ENCODE results near the gene SLC4A8. TPM values are rescaled to one million over a fixed set of nuclear protein-coding genes. Genes with fewer than 3 reads are reported as not detected.

Gene SLC4A8
- total RNA-seq, 1 experiment from 2014 or later, result 26.3 TPM

GRCh38 chr12:51546097-51546496, 121.5 kb downstream of the SLC4A8 start:
- Mint-ChIP-seq H3K4me3 (no peak overlapping the region), H3K9me3 (no peaks in the 10 kb centered on the region; a peak in 1 of 5 replicates), H3K27ac (no peak overlapping the region), H3K4me1 (peaks cover 43 to 48% of the 10 kb centered on the region in 2 experiments), H3K27me3 (ENCODE audit: low read depth) (peaks cover 1% of the 10 kb centered on the region; the same call in 1 of the 2 replicates), H3K36me3 (ENCODE audit: insufficient read depth in 1 of 3, low read depth in 3 of 3) (no peaks in the 10 kb centered on the region)
- H3T11ph ChIP-seq (ENCODE audit: low read length), result no peak overlapping the region
- no peak overlapping the region for H3K18ac ChIP-seq (ENCODE audit: insufficient read length, low read depth, low read length)
- no peak for DNase-seq
- H4K5ac ChIP-seq (ENCODE audit: insufficient read length, low read depth, low read length), result no peak overlapping the region
- H2BK15ac ChIP-seq (ENCODE audit: low read depth, low read length), result no peak overlapping the region
- H2AFZ ChIP-seq (ENCODE audit: low read length), result no peak overlapping the region
- no peak overlapping the region for H3K56ac ChIP-seq (ENCODE audit: insufficient read length, low read depth, low read length)
- no peak for TF ChIP-seq CTCF (conservative IDR thresholded peaks at IDR 0.05)
- no peaks in the 10 kb centered on the region for H3K23me2 ChIP-seq (ENCODE audit: insufficient read length, low read depth, low read length, poor library complexity, severe bottlenecking)
- no peaks in the 10 kb centered on the region for H3K27me3 ChIP-seq (ENCODE audit: insufficient read depth, low read length)
- H2BK12ac ChIP-seq (ENCODE audit: insufficient read length, low read depth, low read length), result no peak overlapping the region
- H4K91ac ChIP-seq (ENCODE audit: insufficient read length, low read depth, low read length), result no peak overlapping the region
- no peaks in the 10 kb centered on the region for H3K79me1 ChIP-seq (ENCODE audit: insufficient read depth, low read depth, low read length, poor library complexity, severe bottlenecking)
- H3K27ac ChIP-seq (ENCODE audit: insufficient read length, low read depth, low read length), result no peak overlapping the region
- no peak overlapping the region for H2BK20ac ChIP-seq (ENCODE audit: low read depth, low read length, poor library complexity, severe bottlenecking)
- peaks cover 2% of the 10 kb centered on the region; the same call in 1 of the 2 replicates for H3K4me1 ChIP-seq (ENCODE audit: insufficient read depth, low read length)
- H3K79me2 ChIP-seq (ENCODE audit: insufficient read depth, low read length), result no peaks in the 10 kb centered on the region
- no peak overlapping the region for H4K8ac ChIP-seq (replicated peaks; ENCODE audit: insufficient read length, low read depth, low read length)
- H3K4ac ChIP-seq (ENCODE audit: low read depth, low read length), result no peak overlapping the region
- no peak overlapping the region for H3K9ac ChIP-seq (ENCODE audit: extremely low read depth, insufficient read length, low read length)
- no peak overlapping the region for H2BK120ac ChIP-seq (ENCODE audit: low read depth, low read length, poor library complexity, severe bottlenecking)
- H3K4me2 ChIP-seq (ENCODE audit: insufficient read depth, insufficient read length, low read length), result no peak overlapping the region
- H4K20me1 ChIP-seq (ENCODE audit: control insufficient read depth, insufficient read depth, insufficient read length), result no peaks in the 10 kb centered on the region
- no peak overlapping the region for H3K14ac ChIP-seq (ENCODE audit: insufficient read depth, low read length)
- H3K9me3 ChIP-seq (ENCODE audit: control insufficient read depth, low read depth, low read length), result no peaks in the 10 kb centered on the region
- H2AK5ac ChIP-seq (ENCODE audit: insufficient read length, low read length), result no peak overlapping the region
- no peak overlapping the region for H3K23ac ChIP-seq (ENCODE audit: insufficient read length, low read depth, low read length)
- H2BK5ac ChIP-seq (ENCODE audit: insufficient read length, low read length), result no peak overlapping the region

All from H9 (cell line).